Caki2 (cell line): ENCODE measurements around the gene SRP54. TPM values are rescaled to one million over a fixed set of nuclear protein-coding genes. Genes with fewer than 3 reads are reported as not detected.
"Not testable (repeated sequence)": the region's sequence is repeated elsewhere in the genome, so short reads cannot be mapped to it uniquely, and the experiment has no call there.

Experiments used
- DNase-seq: peaks from one replicate; pipeline ENCODE4 v3.0.0-alpha.2; 2015; ENCODE audit warnings: low read depth
- in situ Hi-C: cut with HindIII; loops from 2 replicates; pipeline ENCODE4 v1.10.0; 2016; ENCODE audit warnings: low sequenced_read_pairs, low pct_unique_long_range_greater_than_20kb, mixed read lengths
- total RNA-seq: library from RNA; depleted of rRNA; stranded (reverse); fragments of >200 nt; shearing (Covaris generic); gene quantifications from 2 replicates; pipeline ENCODE4 v1.2.3, GENCODE V29; 2014; ENCODE audit warnings: low replicate concordance; rRNA removed

SRP54 gene
- 89.1 and 96.2 TPM in 2 replicates for total RNA-seq

DNA sequence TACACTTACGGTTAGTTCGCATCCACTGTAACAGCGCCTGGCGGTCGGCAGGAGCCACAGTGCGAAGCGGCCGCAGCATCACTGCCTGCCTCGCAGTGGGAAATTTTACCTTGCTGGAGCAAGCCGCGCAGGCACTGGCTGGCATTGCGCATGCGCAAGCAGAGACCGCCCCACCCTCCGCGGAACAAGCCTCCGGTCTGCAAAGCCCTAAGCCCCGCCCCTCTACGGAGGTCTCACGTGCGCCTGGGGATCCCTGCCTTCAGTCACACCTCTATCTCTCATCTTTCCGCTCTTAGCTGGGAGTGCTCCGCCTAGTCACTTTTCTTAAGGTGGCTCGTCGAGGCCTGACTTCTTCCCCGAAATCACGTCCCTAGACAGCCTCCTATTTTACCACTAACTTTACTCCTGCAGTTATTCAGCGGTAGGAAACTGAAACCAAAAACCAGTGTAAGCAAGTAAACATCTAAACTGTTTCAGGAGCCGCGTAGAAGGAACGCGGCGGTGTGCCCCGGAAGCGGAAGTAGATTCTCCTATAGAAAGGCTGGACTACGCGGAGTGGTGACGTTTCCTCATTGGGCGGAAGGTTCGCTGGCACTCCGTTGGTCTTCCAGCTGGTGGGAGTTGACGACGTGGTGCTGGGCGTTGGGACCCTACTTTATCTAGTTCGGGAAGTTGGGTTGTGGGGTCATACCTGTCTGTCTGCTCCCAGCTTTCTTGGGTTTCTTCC is at the start of gene SRP54:
Gene SRP54 (plus strand): TSS at position 572 of the 727 bp plus-strand sequence. CDS start 13,718 bp downstream, outside the sequence.
- in situ Hi-C loops: no loop called here
- DNase-seq: peak; percentile 97

DNA sequence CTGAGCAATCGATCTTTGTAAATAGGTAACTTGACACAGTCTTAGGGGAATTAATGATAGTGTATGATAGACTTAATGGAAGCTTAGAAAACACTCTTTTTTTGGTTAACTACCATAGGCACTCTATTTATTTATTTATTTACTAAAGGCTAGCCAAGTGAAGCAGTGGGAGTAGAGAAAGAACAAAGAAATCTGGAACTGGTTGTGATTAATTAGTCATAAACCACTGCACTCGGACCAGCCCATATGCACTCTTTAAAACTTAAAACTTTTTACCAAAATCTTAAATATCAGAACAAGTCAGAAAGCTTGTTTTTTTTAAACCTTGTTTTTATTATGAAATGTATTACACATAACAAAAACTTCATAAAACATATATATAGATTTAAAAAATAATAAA is 49.5 kb upstream of the SRP54 start:
- no peak for DNase-seq
- in situ Hi-C loops: no loop called here

- in situ Hi-C loops: no loop called here
- DNase-seq: no peak
Measured at GRCh38 chr14:34935488-34935887, 47.3 kb upstream of the SRP54 start.

DNA sequence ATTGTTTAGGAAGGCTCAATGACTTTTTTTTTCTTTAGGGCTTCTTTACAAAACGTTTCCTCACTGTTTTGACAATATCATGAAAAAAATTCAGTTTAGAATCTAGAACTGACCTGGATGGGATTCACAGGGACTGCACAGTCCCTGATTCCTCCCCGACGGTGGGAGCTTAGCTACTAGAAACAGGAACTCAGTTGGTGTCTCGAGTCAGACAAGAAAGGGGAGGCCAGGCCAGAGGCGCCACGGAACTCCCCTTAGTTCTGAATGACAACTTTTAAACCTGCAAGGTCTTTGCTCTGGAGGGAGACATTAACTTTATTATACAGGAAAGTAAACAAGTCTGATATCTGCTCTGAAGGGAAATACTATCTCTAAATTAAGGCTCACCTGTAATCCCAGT is 45.4 kb upstream of the SRP54 start:
- in situ Hi-C loops: no loop called here
- no peak for DNase-seq

- in situ Hi-C loops: no loop called here
- DNase-seq: no peak
Measured at GRCh38 chr14:34937876-34938275, 44.9 kb upstream of the SRP54 start.

GRCh38 chr14:34943506-34943905 is 39.3 kb upstream of the SRP54 start:
- in situ Hi-C loops: no loop called here
- no peak for DNase-seq

GRCh38 chr14:34944744-34945143 is 38.0 kb upstream of the SRP54 start:
- no peak for DNase-seq
- in situ Hi-C loops: no loop called here

- in situ Hi-C loops: no loop called here
Measured at GRCh38 chr14:34946699-34947098, 36.1 kb upstream of the SRP54 start.

DNA sequence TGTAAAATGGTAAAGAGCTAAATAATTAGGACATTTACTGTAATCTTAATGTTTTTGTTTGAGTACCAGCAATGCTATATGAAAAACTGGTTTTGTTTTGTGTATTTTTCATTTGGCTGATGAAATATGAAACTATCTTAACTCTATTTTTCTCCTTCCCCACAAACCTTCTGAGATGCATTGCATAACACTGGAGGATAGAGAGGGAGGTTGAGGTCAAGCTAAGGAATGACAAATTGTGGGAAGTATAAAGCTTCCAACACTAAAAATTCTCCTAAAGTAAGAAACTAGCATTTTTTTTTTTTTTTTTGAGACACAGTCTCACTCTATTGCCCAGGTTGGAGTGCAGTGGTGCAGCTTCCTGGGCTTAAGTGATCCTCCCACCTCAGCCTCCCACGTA is 31.5 kb upstream of the SRP54 start:
- in situ Hi-C loops: no loop called here
- no peak for DNase-seq

More at GRCh38 chr14:34946699-34947098, 36.1 kb upstream of the SRP54 start:
- DNase-seq: no peak

DNA sequence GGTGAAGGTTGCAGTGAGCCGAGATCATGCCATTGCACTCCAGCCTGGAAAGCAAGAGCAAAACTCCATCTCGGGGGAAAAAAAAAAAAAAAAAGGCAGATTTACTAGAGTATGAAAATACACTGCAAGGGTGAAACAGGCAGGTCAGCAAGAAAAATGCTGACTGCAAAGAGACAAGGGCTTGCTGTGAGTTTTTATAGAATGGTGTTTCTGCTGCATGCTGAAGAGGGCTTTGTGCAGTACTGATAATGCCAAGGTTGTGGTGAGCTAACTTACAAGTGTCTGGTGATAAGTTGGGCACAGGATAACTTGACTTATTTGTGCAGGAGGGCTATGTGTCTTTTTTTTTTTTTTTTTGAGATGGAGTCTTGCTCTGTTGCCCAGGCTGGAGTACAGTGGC is 25.9 kb upstream of the SRP54 start:
- in situ Hi-C loops: no loop called here

GRCh38 chr14:34957771-34958286 is 25.0 kb upstream of the SRP54 start:
- in situ Hi-C loops: no loop called here

More for the DNA sequence above, 25.9 kb upstream of the SRP54 start:
- DNase-seq: no peak

DNA sequence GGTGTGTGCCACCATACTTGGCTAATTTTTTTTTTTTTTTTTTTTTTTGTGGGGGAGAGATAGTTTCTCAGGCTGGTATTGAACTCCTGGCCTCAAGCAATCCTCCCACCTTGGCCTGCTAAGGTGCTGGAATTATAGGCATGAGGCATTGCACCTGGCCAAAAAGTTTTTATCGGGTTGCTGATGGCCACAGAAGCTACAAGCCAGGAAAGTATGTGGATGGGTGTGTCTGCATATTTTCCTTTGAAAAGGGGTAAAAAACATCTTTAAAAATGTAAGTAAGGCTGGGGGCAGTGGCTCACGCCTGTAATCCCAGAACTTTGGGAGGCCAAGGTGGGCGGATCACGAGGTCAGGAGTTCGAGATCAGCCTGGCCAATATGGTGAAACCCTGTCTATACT is 20.7 kb upstream of the SRP54 start:
- in situ Hi-C loops, DNase-seq: not testable (repeated sequence)

More at GRCh38 chr14:34957771-34958286, 25.0 kb upstream of the SRP54 start:
- no peak for DNase-seq

DNA sequence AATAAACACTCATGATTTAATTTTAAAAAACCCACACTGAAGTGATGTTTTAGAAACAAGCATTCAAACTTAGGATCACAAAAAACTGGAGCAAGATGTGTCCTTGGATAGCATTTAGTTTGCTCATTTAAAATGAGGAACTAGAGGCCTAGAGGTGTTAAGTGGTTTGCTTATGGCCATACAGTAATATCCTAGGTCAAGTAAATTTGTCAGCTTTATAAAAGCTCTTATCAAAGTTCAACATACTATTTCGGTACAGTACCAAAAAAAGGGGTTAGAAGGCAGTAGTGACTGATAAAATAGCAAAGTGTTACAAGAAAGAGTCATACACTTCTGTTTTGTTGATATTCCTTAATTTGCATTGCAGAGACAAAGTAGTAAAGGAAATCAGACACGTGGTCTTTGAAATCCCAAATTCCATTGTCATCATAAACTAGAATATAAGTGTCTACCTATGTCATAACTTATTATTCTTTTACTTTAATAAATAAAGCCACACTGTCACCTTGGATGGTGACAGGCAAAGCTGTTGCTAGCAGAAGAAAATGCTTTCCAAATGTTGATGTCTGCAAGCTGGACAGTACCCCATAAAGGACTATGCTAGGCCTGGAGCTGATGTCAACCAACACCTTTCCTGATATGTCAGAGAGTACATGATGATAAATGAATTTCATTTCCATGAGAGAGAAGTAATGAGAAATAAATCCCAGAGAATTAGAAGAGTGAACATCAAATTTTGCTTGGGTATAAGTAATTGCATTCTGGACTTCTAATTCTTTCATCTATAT is 17.6 kb upstream of the SRP54 start:
- no peak for DNase-seq
- in situ Hi-C loops: no loop called here

DNA sequence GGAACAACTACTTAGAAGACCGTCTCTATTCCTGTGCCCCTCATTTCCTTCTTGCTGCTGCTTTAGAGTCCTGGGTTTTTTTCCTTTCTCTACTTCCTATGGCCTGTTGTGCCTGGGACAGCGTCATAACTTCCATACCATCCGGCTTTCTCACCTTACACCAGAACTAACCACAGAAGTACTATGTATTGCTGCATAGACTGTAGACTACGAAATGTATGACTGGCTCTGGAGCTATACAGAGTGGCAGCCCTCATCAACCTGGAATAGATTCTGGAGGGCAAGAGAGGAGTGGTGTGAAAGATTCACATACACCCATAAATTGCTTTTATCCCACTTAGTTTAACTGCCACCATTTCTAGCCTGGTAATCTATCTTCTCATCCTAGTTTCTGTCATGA is 16.9 kb upstream of the SRP54 start:
- no peak for DNase-seq
- in situ Hi-C loops: no loop called here

DNA sequence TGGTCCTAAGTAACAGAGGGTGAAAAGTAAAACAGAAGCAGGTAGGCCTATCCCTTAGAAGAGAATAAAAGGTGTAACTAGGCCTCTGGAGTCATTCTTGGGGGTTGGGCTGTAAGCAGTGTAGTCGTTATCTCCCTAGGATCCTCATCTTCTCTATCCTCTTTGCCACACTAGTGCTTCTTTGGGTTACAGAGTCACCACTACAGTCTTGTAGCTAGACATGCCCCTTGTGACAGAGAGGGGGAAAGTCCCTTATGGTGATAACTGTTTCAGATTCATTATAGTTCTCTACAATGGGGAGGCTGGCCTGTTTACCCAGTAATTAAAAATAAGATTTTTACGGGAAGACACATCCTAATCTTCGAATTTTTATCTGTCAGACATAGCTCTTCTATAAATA is 16.4 kb upstream of the SRP54 start:
- no peak for DNase-seq
- in situ Hi-C loops: no loop called here

DNA sequence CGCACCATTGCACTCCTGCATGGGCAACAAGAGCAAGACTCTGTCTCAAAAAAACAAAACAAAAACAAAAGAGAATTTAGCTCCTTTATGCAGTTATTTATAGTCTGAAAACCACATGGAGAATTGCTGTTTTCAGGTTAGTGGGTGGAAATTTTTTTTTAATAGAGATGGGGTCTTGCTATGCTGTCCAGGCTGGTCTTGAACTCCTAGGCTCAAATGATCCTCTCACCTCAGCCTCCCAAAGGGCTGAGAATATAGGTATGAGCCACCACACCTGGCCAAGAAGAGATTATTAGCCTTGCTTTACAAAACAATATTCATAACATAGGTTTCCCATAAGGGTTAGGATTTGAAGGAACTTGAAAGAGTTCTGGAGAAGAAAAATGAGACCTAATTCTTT is 12.1 kb upstream of the SRP54 start:
- DNase-seq: no peak
- in situ Hi-C loops: no loop called here

GRCh38 chr14:34971381-34971780 is 11.4 kb upstream of the SRP54 start:
- in situ Hi-C loops: no loop called here
- DNase-seq: no peak

DNA sequence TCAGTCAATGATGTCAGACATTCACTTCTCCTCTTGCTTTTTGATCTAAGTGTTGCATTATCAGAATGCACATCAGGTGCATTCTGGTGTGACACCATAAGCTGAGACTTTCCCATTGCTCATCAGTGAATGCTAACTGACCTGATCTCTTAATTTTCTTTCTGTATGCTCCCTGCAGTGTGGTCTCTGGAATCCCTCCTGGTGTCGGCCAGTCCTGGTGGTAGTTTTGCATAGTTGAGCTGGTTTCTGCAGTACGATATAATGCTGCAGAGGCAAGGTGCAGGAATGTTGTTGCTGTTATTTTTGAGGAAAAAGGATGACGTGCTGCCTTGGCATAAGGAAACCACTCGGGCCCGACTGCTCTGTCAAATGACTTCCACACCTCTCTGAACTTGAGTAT is 11.0 kb upstream of the SRP54 start:
- in situ Hi-C loops: no loop called here
- DNase-seq: no peak

- DNase-seq: no peak
- in situ Hi-C loops: no loop called here
Measured at GRCh38 chr14:34978444-34978843, 4.3 kb upstream of the SRP54 start.
